Liver (tissue), 9 donors: ENCODE data around the gene EIPR1. TPM values are rescaled to one million over a fixed set of nuclear protein-coding genes. Genes with fewer than 3 reads are reported as not detected.

Experiments
- DNase-seq: peaks from one replicate; pipeline ENCODE4 v3.0.0-alpha.2; 2017; ENCODE audit warnings: low spot score
- H3K27ac ChIP-seq, 2 donors: one replicate each; pipeline ENCODE4 v1.7.0; 2013; ENCODE audit warnings: inconsistent platforms in 2 of 2, low read length in 2 of 2, control low read depth in 1 of 2, low read depth in 1 of 2, mild to moderate bottlenecking in 1 of 2
- H3K27me3 ChIP-seq, 4 donors: one replicate each; pipeline versions ENCODE4 v1.6.1 to v1.7.0; 2013; ENCODE audit warnings: low read length in 3 of 4, inconsistent platforms in 1 of 4, mild to moderate bottlenecking in 1 of 4, moderate library complexity in 1 of 4; ENCODE audit not compliant: control insufficient read depth in 4 of 4, insufficient read depth in 4 of 4
- H3K36me3 ChIP-seq, 4 donors: one replicate each; pipeline versions ENCODE4 v1.6.1 to v1.7.0; 2013; ENCODE audit warnings: low read length in 3 of 4, mild to moderate bottlenecking in 3 of 4, low read depth in 1 of 4, moderate library complexity in 1 of 4; ENCODE audit not compliant: control insufficient read depth in 4 of 4, insufficient read depth in 3 of 4
- H3K4me1 ChIP-seq, 4 donors: one replicate each; pipeline versions ENCODE4 v1.6.1 to v1.7.0; 2013; ENCODE audit warnings: low read length in 3 of 4, mild to moderate bottlenecking in 3 of 4, moderate library complexity in 1 of 4; ENCODE audit not compliant: control insufficient read depth in 4 of 4, insufficient read depth in 4 of 4
- H3K4me3 ChIP-seq, 3 donors: one replicate each; pipeline versions ENCODE4 v1.6.1 to v1.7.0; 2013; ENCODE audit warnings: low read length in 3 of 3, control low read depth in 1 of 3, low read depth in 1 of 3, mild to moderate bottlenecking in 1 of 3
- H3K9ac ChIP-seq, 2 donors: one replicate each; pipeline ENCODE4 v1.7.0; 2013; ENCODE audit warnings: low read length in 2 of 2, mild to moderate bottlenecking in 2 of 2, moderate library complexity in 2 of 2, control low read depth in 1 of 2, low read depth in 1 of 2
- H3K9me3 ChIP-seq, 4 donors: one replicate each; pipeline versions ENCODE4 v1.6.1 to v1.7.0; 2013; ENCODE audit warnings: low read length in 3 of 4; ENCODE audit not compliant: control insufficient read depth in 4 of 4
- EGR1 ChIP-seq, 2 donors: IDR thresholded peaks; 2 replicates each; pipeline ENCODE4 v1.6.1; 2016 to 2018; ENCODE audit warnings: antibody characterized with exemption in 2 of 2, low read depth in 2 of 2
- FOXA1 ChIP-seq: IDR thresholded peaks from 2 replicates; pipeline ENCODE4 v1.6.1; 2016; ENCODE audit warnings: antibody characterized with exemption
- FOXA2 ChIP-seq: IDR thresholded peaks from 2 replicates; pipeline ENCODE4 v1.6.1; 2016; ENCODE audit warnings: antibody characterized with exemption
- GABPA ChIP-seq, 2 donors: IDR thresholded peaks in 1 of 2; conservative IDR thresholded peaks in 1 of 2; 2 replicates each; pipeline ENCODE4 v1.6.1; 2016; ENCODE audit warnings: antibody characterized with exemption in 2 of 2, mild to moderate bottlenecking in 1 of 2, moderate library complexity in 1 of 2
- HNF4A ChIP-seq, 2 donors: conservative IDR thresholded peaks; 2 replicates each; pipeline ENCODE4 v1.6.1; 2016; ENCODE audit warnings: antibody characterized with exemption in 2 of 2, mild to moderate bottlenecking in 2 of 2
- HNF4G ChIP-seq: IDR thresholded peaks from 2 replicates; pipeline ENCODE4 v1.6.1; 2016; ENCODE audit warnings: antibody characterized with exemption
- JUND ChIP-seq, 2 donors: IDR thresholded peaks; 2 replicates each; pipeline ENCODE4 v1.6.1; 2016; ENCODE audit warnings: antibody characterized with exemption in 2 of 2
- NR2F2 ChIP-seq: IDR thresholded peaks from 2 replicates; pipeline ENCODE4 v1.6.1; 2016; ENCODE audit warnings: antibody characterized with exemption
- RAD21 ChIP-seq, 2 donors: IDR thresholded peaks; 2 replicates each; pipeline ENCODE4 v1.6.1; 2016; ENCODE audit warnings: antibody characterized with exemption in 2 of 2, mild to moderate bottlenecking in 2 of 2
- RXRA ChIP-seq, 2 donors: IDR thresholded peaks; 2 replicates each; pipeline ENCODE4 v1.6.1; 2017 to 2018; ENCODE audit warnings: antibody characterized with exemption in 2 of 2, mild to moderate bottlenecking in 1 of 2
- SP1 ChIP-seq: IDR thresholded peaks from 2 replicates; pipeline ENCODE4 v1.6.1; 2018; ENCODE audit warnings: antibody characterized with exemption, mild to moderate bottlenecking
- TAF1 ChIP-seq: conservative IDR thresholded peaks from 2 replicates; pipeline ENCODE4 v1.6.1; 2016; ENCODE audit warnings: antibody characterized with exemption, mild to moderate bottlenecking
- YY1 ChIP-seq: IDR thresholded peaks from 2 replicates; pipeline ENCODE4 v1.6.1; 2016; ENCODE audit warnings: antibody characterized with exemption, mild to moderate bottlenecking
- WGBS: extraction: QIAGEN DNeasy Blood & Tissue Kit; methylation state at CpG from one replicate; pipeline ENCODE4 v1.1.7; 2013; 5-methylcytosine and 5-hydroxymethylcytosine counted together
- polyA plus RNA-seq, 2 donors: library from polyadenylated mRNA; stranded (reverse) in 1 of 2; unstranded in 1 of 2; fragments of 200-250 nt in 1 of 2; fragments of >200 nt in 1 of 2; fragmentation: Nextera tagmentation in 1 of 2; extraction: Ambion mirVana in 1 of 2; gene quantifications; one replicate each; pipeline versions ENCODE4 v1.2.1 to v1.2.3, GENCODE V29; 2013 to 2015
- total RNA-seq, 2 donors: library from RNA; depleted of rRNA; stranded (reverse); fragments of >200 nt; gene quantifications; one replicate each; pipeline ENCODE4 v1.2.3, GENCODE V29; 2014
- TF ChIP-seq, protein P1 (sequence below): IDR thresholded peaks from 2 replicates; pipeline ENCODE4 v1.6.1; 2016; ENCODE audit warnings: antibody characterized with exemption
- TF ChIP-seq, protein P2 (sequence below): IDR thresholded peaks from 2 replicates; pipeline ENCODE4 v1.6.1; 2016; ENCODE audit warnings: antibody characterized with exemption, mild to moderate bottlenecking
- TF ChIP-seq, protein P3 (sequence below): IDR thresholded peaks from 2 replicates; pipeline ENCODE4 v1.6.1; 2016; ENCODE audit warnings: antibody characterized with exemption
- TF ChIP-seq, protein P4 (sequence below): fragments of 150-350 bp; IDR thresholded peaks from 2 replicates; pipeline ENCODE4 v1.5.1; 2017; ENCODE audit warnings: improper control_type of control experiment, low read depth, low read length; ENCODE audit not compliant: missing input control
- TF ChIP-seq, protein P5 (sequence below): IDR thresholded peaks from 2 replicates; pipeline ENCODE4 v1.6.1; 2016; ENCODE audit warnings: antibody characterized with exemption
- donor health status: healthy.
- donor health status: healthy.
- donor health status: healthy.
- donor health status: healthy.
- donor health status: healthy.

EIPR1 gene
- total and polyA plus RNA-seq, 4 donors: 7.6 to 12.1 (median 11.4) TPM

DNA sequence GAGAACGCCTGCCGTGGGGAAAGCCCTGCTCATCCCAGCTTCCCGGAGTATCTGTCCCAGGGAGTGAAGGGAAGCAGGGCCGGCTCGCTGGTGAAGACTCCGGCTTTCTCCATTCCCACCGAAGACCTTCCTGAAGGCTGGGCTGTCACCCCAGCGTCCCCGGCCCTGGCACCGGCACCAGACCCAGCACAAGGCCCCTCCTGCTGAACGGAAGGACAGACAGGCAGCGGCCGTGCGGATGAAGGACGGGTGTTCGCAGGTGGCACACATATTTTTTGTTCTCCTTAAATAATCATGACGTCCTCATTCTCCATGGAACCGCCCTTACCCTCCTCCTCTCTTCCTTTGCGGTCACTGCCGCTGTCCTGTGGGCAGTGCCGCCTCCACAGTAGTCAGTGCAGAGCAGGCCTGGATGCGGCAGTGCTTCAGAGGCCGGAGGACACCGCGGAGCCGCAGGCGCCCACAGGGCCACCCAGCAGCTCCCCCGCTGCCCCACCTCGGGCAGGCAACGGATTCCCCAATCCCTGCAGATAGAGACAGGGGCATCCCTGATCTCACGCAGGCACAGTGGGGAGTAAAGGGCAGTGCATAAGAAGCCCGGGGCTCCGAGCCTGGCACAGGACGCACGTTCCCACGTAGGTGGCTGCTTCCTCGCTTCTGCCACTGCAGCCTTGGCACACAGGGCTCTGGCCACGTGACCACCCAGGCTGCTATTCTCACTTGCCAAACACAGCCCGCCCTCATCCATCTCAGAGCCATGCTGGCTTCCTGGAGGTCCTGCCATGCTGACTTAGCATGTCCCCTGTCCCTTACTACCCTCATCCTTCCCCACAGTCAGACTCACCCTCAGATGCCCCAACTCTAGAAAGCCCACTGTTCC is 229.7 kb downstream of the EIPR1 start:
- H3K27ac ChIP-seq: no peak overlapping the region
- DNase-seq: no peak
- TF ChIP-seq HNF4G (no peak), YY1 (no peak), NR2F2 (no peak), GABPA (IDR thresholded peaks at IDR 0.05 in 1 of 2, conservative IDR thresholded peaks at IDR 0.05 in 1 of 2) (no peak), SP1 (no peak), HNF4A (conservative IDR thresholded peaks at IDR 0.05) (no peak), FOXA2 (no peak), RAD21 (IDR thresholded peaks at IDR 0.05) (no peak), FOXA1 (no peak), EGR1 (IDR thresholded peaks at IDR 0.05; ENCODE audit: low read depth in 2 of 2) (no peak), RXRA (IDR thresholded peaks at IDR 0.05) (no peak), JUND (IDR thresholded peaks at IDR 0.05) (no peak), TAF1 (no peak)
- TF ChIP-seq, protein P1, sequence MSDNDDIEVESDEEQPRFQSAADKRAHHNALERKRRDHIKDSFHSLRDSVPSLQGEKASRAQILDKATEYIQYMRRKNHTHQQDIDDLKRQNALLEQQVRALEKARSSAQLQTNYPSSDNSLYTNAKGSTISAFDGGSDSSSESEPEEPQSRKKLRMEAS: no peak
- TF ChIP-seq, protein P2, sequence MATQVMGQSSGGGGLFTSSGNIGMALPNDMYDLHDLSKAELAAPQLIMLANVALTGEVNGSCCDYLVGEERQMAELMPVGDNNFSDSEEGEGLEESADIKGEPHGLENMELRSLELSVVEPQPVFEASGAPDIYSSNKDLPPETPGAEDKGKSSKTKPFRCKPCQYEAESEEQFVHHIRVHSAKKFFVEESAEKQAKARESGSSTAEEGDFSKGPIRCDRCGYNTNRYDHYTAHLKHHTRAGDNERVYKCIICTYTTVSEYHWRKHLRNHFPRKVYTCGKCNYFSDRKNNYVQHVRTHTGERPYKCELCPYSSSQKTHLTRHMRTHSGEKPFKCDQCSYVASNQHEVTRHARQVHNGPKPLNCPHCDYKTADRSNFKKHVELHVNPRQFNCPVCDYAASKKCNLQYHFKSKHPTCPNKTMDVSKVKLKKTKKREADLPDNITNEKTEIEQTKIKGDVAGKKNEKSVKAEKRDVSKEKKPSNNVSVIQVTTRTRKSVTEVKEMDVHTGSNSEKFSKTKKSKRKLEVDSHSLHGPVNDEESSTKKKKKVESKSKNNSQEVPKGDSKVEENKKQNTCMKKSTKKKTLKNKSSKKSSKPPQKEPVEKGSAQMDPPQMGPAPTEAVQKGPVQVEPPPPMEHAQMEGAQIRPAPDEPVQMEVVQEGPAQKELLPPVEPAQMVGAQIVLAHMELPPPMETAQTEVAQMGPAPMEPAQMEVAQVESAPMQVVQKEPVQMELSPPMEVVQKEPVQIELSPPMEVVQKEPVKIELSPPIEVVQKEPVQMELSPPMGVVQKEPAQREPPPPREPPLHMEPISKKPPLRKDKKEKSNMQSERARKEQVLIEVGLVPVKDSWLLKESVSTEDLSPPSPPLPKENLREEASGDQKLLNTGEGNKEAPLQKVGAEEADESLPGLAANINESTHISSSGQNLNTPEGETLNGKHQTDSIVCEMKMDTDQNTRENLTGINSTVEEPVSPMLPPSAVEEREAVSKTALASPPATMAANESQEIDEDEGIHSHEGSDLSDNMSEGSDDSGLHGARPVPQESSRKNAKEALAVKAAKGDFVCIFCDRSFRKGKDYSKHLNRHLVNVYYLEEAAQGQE: no peak
- TF ChIP-seq, protein P3, sequence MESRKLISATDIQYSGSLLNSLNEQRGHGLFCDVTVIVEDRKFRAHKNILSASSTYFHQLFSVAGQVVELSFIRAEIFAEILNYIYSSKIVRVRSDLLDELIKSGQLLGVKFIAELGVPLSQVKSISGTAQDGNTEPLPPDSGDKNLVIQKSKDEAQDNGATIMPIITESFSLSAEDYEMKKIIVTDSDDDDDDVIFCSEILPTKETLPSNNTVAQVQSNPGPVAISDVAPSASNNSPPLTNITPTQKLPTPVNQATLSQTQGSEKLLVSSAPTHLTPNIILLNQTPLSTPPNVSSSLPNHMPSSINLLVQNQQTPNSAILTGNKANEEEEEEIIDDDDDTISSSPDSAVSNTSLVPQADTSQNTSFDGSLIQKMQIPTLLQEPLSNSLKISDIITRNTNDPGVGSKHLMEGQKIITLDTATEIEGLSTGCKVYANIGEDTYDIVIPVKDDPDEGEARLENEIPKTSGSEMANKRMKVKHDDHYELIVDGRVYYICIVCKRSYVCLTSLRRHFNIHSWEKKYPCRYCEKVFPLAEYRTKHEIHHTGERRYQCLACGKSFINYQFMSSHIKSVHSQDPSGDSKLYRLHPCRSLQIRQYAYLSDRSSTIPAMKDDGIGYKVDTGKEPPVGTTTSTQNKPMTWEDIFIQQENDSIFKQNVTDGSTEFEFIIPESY: no peak
- TF ChIP-seq, protein P4, sequence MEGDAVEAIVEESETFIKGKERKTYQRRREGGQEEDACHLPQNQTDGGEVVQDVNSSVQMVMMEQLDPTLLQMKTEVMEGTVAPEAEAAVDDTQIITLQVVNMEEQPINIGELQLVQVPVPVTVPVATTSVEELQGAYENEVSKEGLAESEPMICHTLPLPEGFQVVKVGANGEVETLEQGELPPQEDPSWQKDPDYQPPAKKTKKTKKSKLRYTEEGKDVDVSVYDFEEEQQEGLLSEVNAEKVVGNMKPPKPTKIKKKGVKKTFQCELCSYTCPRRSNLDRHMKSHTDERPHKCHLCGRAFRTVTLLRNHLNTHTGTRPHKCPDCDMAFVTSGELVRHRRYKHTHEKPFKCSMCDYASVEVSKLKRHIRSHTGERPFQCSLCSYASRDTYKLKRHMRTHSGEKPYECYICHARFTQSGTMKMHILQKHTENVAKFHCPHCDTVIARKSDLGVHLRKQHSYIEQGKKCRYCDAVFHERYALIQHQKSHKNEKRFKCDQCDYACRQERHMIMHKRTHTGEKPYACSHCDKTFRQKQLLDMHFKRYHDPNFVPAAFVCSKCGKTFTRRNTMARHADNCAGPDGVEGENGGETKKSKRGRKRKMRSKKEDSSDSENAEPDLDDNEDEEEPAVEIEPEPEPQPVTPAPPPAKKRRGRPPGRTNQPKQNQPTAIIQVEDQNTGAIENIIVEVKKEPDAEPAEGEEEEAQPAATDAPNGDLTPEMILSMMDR: no peak
- TF ChIP-seq, protein P5, sequence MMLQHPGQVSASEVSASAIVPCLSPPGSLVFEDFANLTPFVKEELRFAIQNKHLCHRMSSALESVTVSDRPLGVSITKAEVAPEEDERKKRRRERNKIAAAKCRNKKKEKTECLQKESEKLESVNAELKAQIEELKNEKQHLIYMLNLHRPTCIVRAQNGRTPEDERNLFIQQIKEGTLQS: no peak
- no peaks in the 10 kb centered on the region for H3K4me1 ChIP-seq
- WGBS: 92% methylated on average over 39 of the region's 39 CpGs
- H3K9me3 ChIP-seq: no peaks in the 10 kb centered on the region
- H3K4me3 ChIP-seq: no peak overlapping the region
- no peaks in the 10 kb centered on the region for H3K27me3 ChIP-seq
- H3K36me3 ChIP-seq: no peaks in the 10 kb centered on the region
- no peak overlapping the region for H3K9ac ChIP-seq
